Nephron progenitor cell (in vitro differentiated cells): ENCODE results near the gene DCANP1.

Experiments
- DNase-seq: peaks from one replicate; pipeline ENCODE4 v3.0.0; 2021
- H3K27ac Mint-ChIP-seq: 2 replicates; pipeline ENCODE4 v1.8.0; 2021; ENCODE audit warnings: mild to moderate bottlenecking, moderate library complexity, mixed read lengths
- H3K27me3 Mint-ChIP-seq: 2 replicates; pipeline ENCODE4 v1.8.0; 2021; ENCODE audit warnings: mild to moderate bottlenecking, low read depth, mixed read lengths; ENCODE audit not compliant: poor library complexity
- H3K36me3 Mint-ChIP-seq: 2 replicates; pipeline ENCODE4 v1.8.0; 2021; ENCODE audit warnings: low read depth, mixed read lengths
- H3K4me1 Mint-ChIP-seq: 2 replicates; pipeline ENCODE4 v1.8.0; 2021; ENCODE audit warnings: mixed read lengths
- H3K4me3 Mint-ChIP-seq: 2 replicates; pipeline ENCODE4 v1.8.0; 2021; ENCODE audit warnings: mild to moderate bottlenecking, moderate library complexity, mixed read lengths
- H3K9me3 Mint-ChIP-seq: 2 replicates; pipeline ENCODE4 v1.8.0; 2021; ENCODE audit warnings: mild to moderate bottlenecking, moderate library complexity, mixed read lengths
- TF ChIP-seq, protein P1 (sequence below): fragments of 200-600 bp; sonication (generic); IDR thresholded peaks from 2 replicates; pipeline ENCODE4 v1.5.0; 2021; ENCODE audit warnings: antibody characterized with exemption

Gene DCANP1

GRCh38 chr5:135473956-135474670, 27.0 kb upstream of the DCANP1 start:
- Mint-ChIP-seq H3K27me3 (peaks cover 70% of the 10 kb centered on the region), H3K27ac (no peak overlapping the region), H3K4me1 (peaks cover 24% of the 10 kb centered on the region), H3K4me3 (no peak overlapping the region), H3K9me3 (no peaks in the 10 kb centered on the region), H3K36me3 (no peaks in the 10 kb centered on the region)
- TF ChIP-seq, protein P1, sequence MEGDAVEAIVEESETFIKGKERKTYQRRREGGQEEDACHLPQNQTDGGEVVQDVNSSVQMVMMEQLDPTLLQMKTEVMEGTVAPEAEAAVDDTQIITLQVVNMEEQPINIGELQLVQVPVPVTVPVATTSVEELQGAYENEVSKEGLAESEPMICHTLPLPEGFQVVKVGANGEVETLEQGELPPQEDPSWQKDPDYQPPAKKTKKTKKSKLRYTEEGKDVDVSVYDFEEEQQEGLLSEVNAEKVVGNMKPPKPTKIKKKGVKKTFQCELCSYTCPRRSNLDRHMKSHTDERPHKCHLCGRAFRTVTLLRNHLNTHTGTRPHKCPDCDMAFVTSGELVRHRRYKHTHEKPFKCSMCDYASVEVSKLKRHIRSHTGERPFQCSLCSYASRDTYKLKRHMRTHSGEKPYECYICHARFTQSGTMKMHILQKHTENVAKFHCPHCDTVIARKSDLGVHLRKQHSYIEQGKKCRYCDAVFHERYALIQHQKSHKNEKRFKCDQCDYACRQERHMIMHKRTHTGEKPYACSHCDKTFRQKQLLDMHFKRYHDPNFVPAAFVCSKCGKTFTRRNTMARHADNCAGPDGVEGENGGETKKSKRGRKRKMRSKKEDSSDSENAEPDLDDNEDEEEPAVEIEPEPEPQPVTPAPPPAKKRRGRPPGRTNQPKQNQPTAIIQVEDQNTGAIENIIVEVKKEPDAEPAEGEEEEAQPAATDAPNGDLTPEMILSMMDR: no peak
- no peak for DNase-seq

- H3K27ac Mint-ChIP-seq: no peak overlapping the region
- H3K4me1 Mint-ChIP-seq: peaks cover 9% of the 10 kb centered on the region
- no peak overlapping the region for H3K4me3 Mint-ChIP-seq
- H3K36me3 Mint-ChIP-seq: no peaks in the 10 kb centered on the region
- H3K27me3 Mint-ChIP-seq: peaks cover 90% of the 10 kb centered on the region
- DNase-seq: no peak
- TF ChIP-seq, protein P1: no peak
- no peaks in the 10 kb centered on the region for H3K9me3 Mint-ChIP-seq
Measured at GRCh38 chr5:135472141-135472540, 25.0 kb upstream of the DCANP1 start.

- Mint-ChIP-seq H3K4me1 (peaks cover 9% of the 10 kb centered on the region), H3K36me3 (no peaks in the 10 kb centered on the region), H3K4me3 (no peak overlapping the region), H3K27me3 (peaks cover 91% of the 10 kb centered on the region), H3K9me3 (no peaks in the 10 kb centered on the region), H3K27ac (no peak overlapping the region)
- no peak for DNase-seq
- TF ChIP-seq, protein P1: no peak
Measured at GRCh38 chr5:135471726-135472125, 24.6 kb upstream of the DCANP1 start.

DNA sequence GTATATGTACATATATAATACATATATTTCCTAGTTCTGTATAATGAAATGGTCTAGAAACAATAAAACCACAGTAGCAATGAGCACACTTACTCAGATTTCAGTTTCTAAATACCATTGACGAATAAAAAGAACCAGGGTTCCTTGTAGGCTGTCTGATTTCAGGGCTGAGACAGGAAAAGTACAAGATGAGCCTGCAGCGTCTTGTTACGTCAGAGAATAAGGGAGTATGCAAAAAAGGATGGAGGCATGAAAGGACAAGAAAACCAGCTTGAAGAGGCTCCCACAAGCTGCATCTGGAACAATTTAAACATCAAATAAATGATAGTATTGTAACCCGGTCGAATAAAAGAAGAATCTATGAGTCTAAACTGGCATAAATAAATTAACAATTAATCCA, 22.8 kb upstream of the DCANP1 start:
- DNase-seq: no peak
- H3K4me1 Mint-ChIP-seq: peaks cover 12% of the 10 kb centered on the region
- no peaks in the 10 kb centered on the region for H3K9me3 Mint-ChIP-seq
- no peak overlapping the region for H3K27ac Mint-ChIP-seq
- no peaks in the 10 kb centered on the region for H3K36me3 Mint-ChIP-seq
- TF ChIP-seq, protein P1: no peak
- peaks cover 96% of the 10 kb centered on the region for H3K27me3 Mint-ChIP-seq
- H3K4me3 Mint-ChIP-seq: no peak overlapping the region

GRCh38 chr5:135468541-135468940, 21.4 kb upstream of the DCANP1 start:
- Mint-ChIP-seq H3K27me3 (peaks cover 96% of the 10 kb centered on the region), H3K27ac (no peak overlapping the region), H3K4me1 (peaks cover 12% of the 10 kb centered on the region), H3K36me3 (no peaks in the 10 kb centered on the region), H3K4me3 (no peak overlapping the region), H3K9me3 (no peaks in the 10 kb centered on the region)
- TF ChIP-seq, protein P1: no peak
- DNase-seq: no peak

DNA sequence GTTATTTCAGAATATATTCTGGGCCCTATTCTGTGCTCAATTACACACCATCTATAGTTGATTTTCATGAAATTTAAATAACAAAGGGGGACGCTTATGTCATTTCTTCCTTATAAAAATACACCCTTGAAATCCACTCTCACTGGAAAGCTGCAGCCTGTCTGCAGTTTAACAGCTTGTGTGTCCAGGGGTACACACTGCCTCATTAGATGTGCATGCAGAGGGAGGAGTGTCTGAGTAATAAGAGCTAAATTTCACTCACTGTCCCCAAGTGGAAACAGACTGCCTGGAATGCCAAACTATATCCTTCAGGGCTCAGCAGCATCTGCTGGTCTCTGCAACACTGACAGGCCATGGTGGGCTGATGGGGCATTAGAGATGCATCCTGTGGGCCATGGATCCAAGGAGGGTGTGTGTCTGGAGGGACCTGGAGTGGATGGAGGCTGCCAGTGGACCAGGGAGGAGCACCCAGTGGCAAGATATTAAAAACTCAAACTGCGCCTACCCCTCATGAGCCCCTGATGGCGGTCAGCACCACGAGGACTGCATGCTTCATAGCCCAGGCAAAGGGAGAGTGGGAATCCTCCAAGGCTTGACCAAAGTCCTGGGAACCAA, 20.8 kb upstream of the DCANP1 start:
- peaks cover 12% of the 10 kb centered on the region for H3K4me1 Mint-ChIP-seq
- no peaks in the 10 kb centered on the region for H3K36me3 Mint-ChIP-seq
- no peaks in the 10 kb centered on the region for H3K9me3 Mint-ChIP-seq
- TF ChIP-seq, protein P1: no peak
- no peak overlapping the region for H3K4me3 Mint-ChIP-seq
- no peak overlapping the region for H3K27ac Mint-ChIP-seq
- H3K27me3 Mint-ChIP-seq: peaks cover 96% of the 10 kb centered on the region
- DNase-seq: no peak
